ENCODE results near the gene CABP7. TPM values are rescaled to one million over a fixed set of nuclear protein-coding genes. Genes with fewer than 3 reads are reported as not detected.

Gene CABP7
- total RNA-seq, 2 donors from 2014 or later = 0.14 TPM; not detected in 1

GRCh38 chr22:29747832-29748231, 28.0 kb downstream of the CABP7 start:
- ATAC-seq (ENCODE audit: insufficient number of reproducible peaks, low FRiP score, low read depth) = no peak

GRCh38 chr22:29748248-29748893, 28.6 kb downstream of the CABP7 start:
- no peak for ATAC-seq (ENCODE audit: insufficient number of reproducible peaks, low FRiP score, low read depth)
- H3K36me3 ChIP-seq = peaks cover 21% of the 10 kb centered on the region
- no peaks in the 10 kb centered on the region for H3K4me1 ChIP-seq (ENCODE audit: control insufficient read depth in 1 of 2, low read depth in 2 of 2)

More at GRCh38 chr22:29747832-29748231, 28.0 kb downstream of the CABP7 start:
- Histone ChIP-seq H3K4me3 (no peak overlapping the region), H3K27ac (no peak overlapping the region), H3K9me3 (no peaks in the 10 kb centered on the region), H3K36me3 (peaks cover 21% of the 10 kb centered on the region), H3K4me1 (ENCODE audit: control insufficient read depth in 1 of 2, low read depth in 2 of 2) (no peaks in the 10 kb centered on the region), H3K27me3 (replicated peaks; ENCODE audit: insufficient read depth) (no peaks in the 10 kb centered on the region)
- TF ChIP-seq CTCF (IDR thresholded peaks at IDR 0.05) = no peak
- DNase-seq (ENCODE audit: low spot score) = no peak

DNA sequence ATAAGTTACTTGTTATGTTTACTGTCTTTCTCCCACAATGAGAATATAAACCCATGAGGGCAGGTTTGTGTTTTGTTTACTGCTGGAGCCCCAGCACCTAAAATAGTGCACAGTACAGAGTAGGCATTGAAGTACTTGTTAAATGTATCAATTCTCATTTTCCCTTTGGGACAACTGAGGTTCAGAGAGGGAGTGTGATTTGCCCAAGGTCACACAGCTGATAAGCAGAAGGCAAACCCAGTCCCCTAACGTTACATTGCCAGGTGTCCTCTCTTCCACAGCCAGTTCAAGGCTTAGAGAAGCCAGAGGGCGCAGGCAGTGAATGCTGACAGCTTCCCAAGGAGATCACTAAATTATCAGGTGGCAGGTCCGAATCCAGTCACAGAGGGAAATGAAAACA, 30.2 kb downstream of the CABP7 start:
- DNase-seq (ENCODE audit: low spot score) (no peak), ATAC-seq (ENCODE audit: insufficient number of reproducible peaks, low FRiP score, low read depth) (no peak)
- Histone ChIP-seq H3K27ac (no peak overlapping the region), H3K9me3 (no peaks in the 10 kb centered on the region), H3K4me3 (no peak overlapping the region), H3K27me3 (replicated peaks; ENCODE audit: insufficient read depth) (no peaks in the 10 kb centered on the region), H3K36me3 (peaks cover 24% of the 10 kb centered on the region), H3K4me1 (ENCODE audit: control insufficient read depth in 1 of 2, low read depth in 2 of 2) (no peaks in the 10 kb centered on the region)
- no peak for TF ChIP-seq CTCF (IDR thresholded peaks at IDR 0.05)

More at GRCh38 chr22:29748248-29748893, 28.6 kb downstream of the CABP7 start:
- H3K9me3 ChIP-seq = no peaks in the 10 kb centered on the region
- H3K27me3 ChIP-seq (replicated peaks; ENCODE audit: insufficient read depth) = no peaks in the 10 kb centered on the region
- DNase-seq (ENCODE audit: low spot score) = no peak
- H3K4me3 ChIP-seq = no peak overlapping the region
- H3K27ac ChIP-seq = no peak overlapping the region
- no peak for TF ChIP-seq CTCF (IDR thresholded peaks at IDR 0.05)

GRCh38 chr22:29750559-29751538, 31.0 kb downstream of the CABP7 start:
- Histone ChIP-seq H3K9me3 (no peaks in the 10 kb centered on the region), H3K36me3 (peaks cover 24% of the 10 kb centered on the region), H3K4me3 (no peak overlapping the region), H3K27me3 (replicated peaks; ENCODE audit: insufficient read depth) (no peaks in the 10 kb centered on the region), H3K27ac (no peak overlapping the region), H3K4me1 (ENCODE audit: control insufficient read depth in 1 of 2, low read depth in 2 of 2) (no peaks in the 10 kb centered on the region)
- TF ChIP-seq CTCF (IDR thresholded peaks at IDR 0.05) = no peak
- ATAC-seq (ENCODE audit: insufficient number of reproducible peaks, low FRiP score, low read depth) (no peak), DNase-seq (ENCODE audit: low spot score) (no peak)

- no peak overlapping the region for H3K27ac ChIP-seq
- no peaks in the 10 kb centered on the region for H3K9me3 ChIP-seq
- TF ChIP-seq CTCF (IDR thresholded peaks at IDR 0.05) = no peak
- no peak overlapping the region for H3K4me3 ChIP-seq
- DNase-seq (ENCODE audit: low spot score) = no peak
- H3K36me3 ChIP-seq = peaks cover 23% of the 10 kb centered on the region
- H3K4me1 ChIP-seq (ENCODE audit: control insufficient read depth in 1 of 2, low read depth in 2 of 2) = no peaks in the 10 kb centered on the region
- no peaks in the 10 kb centered on the region for H3K27me3 ChIP-seq (replicated peaks; ENCODE audit: insufficient read depth)
- no peak for ATAC-seq (ENCODE audit: insufficient number of reproducible peaks, low FRiP score, low read depth)
These were observed 31.9 kb downstream of the CABP7 start for GRCh38 chr22:29751669-29752068.

Measured in thoracic aorta (tissue), 2 donors.